ENCODE results near the gene CALR. TPM values are rescaled to one million over a fixed set of nuclear protein-coding genes. Genes with fewer than 3 reads are reported as not detected.

The CALR gene
- total and polyA plus RNA-seq, 9 of the 15 experiments (the other 6 are each of a cell fraction or from before 2014, with no cell fraction given) = 126 to 811 (median 642) TPM

DNA sequence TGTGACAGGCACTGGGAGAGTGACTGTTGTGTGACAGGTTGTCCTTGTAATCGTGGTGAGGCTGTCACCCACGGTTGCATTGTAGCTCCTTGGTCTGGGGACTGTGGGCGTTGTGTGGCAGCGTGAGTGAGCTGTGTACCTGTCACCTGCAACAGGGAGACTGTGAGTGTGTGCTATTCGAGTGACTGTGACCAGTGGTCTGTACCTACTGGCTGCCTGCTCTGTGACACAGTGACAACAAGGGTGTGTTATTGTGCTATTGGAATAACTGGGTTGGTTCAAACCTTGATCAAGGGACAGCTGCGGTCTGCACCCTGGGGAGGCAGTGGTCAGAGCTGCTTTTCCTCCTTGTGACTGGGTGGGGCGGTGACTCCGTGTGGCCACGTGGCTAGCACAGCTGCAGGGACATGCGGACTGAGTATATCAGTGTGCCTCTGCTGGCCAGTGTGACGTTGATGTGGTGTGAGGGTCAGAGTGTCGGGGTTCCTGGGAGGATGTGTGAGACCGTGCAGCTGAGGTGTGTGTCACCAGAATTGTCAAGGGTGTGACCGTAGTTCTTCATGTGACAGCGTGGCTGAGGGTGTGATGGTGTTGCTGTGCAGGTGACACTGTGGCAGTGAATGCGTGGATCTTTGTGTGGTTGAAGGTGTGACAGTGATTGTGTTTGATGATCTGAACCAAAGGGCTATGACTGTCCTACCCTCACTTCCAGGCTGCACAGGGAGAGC, 46.8 kb downstream of the CALR start (continued):
- TF ChIP-seq ETS2 (tag; IDR thresholded peaks at IDR 0.05; ENCODE audit: borderline replicate concordance, poor library complexity, severe bottlenecking) (no peak), ETV5 (CRISPR knock-in tag; IDR thresholded peaks at IDR 0.05; ENCODE audit: low read depth) (0 out of 2 replicates have a peak, but pooled peaks have one; percentile 23), HMGXB4 (CRISPR knock-in tag; IDR thresholded peaks at IDR 0.05) (no peak), ZNF764 (CRISPR knock-in tag; IDR thresholded peaks at IDR 0.05; ENCODE audit: low read depth) (no peak), SMARCE1 (IDR thresholded peaks at IDR 0.05) (no peak), MYBL2 (IDR thresholded peaks at IDR 0.05; ENCODE audit: low read depth) (no peak), MYBL2 (CRISPR knock-in tag; IDR thresholded peaks at IDR 0.05; ENCODE audit: borderline replicate concordance) (no peak), SIRT6 (IDR thresholded peaks at IDR 0.05; ENCODE audit: low read depth, low read length) (no peak), ASH1L (IDR thresholded peaks at IDR 0.05; ENCODE audit: borderline replicate concordance, low read depth, partially characterized antibody) (no peak), ELF2 (CRISPR knock-in tag; IDR thresholded peaks at IDR 0.05) (0 out of 2 replicates have a peak, but pooled peaks have one; percentile 19), ARID4B (CRISPR knock-in tag; IDR thresholded peaks at IDR 0.05) (peak; percentile 96), ZBTB7A (IDR thresholded peaks at IDR 0.05; ENCODE audit: borderline replicate concordance, control insufficient read depth, low read depth, low read length) (no peak), SOX6 (IDR thresholded peaks at IDR 0.05) (no peak), ESRRB (CRISPR knock-in tag; IDR thresholded peaks at IDR 0.05; ENCODE audit: borderline replicate concordance) (no peak)
- TF ChIP-seq, protein P1, sequence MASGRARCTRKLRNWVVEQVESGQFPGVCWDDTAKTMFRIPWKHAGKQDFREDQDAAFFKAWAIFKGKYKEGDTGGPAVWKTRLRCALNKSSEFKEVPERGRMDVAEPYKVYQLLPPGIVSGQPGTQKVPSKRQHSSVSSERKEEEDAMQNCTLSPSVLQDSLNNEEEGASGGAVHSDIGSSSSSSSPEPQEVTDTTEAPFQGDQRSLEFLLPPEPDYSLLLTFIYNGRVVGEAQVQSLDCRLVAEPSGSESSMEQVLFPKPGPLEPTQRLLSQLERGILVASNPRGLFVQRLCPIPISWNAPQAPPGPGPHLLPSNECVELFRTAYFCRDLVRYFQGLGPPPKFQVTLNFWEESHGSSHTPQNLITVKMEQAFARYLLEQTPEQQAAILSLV (tag; IDR thresholded peaks at IDR 0.05) = no peak
- TF ChIP-seq, protein P2, sequence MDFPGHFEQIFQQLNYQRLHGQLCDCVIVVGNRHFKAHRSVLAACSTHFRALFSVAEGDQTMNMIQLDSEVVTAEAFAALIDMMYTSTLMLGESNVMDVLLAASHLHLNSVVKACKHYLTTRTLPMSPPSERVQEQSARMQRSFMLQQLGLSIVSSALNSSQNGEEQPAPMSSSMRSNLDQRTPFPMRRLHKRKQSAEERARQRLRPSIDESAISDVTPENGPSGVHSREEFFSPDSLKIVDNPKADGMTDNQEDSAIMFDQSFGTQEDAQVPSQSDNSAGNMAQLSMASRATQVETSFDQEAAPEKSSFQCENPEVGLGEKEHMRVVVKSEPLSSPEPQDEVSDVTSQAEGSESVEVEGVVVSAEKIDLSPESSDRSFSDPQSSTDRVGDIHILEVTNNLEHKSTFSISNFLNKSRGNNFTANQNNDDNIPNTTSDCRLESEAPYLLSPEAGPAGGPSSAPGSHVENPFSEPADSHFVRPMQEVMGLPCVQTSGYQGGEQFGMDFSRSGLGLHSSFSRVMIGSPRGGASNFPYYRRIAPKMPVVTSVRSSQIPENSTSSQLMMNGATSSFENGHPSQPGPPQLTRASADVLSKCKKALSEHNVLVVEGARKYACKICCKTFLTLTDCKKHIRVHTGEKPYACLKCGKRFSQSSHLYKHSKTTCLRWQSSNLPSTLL (IDR thresholded peaks at IDR 0.05) = no peak
- TF ChIP-seq, protein P3, sequence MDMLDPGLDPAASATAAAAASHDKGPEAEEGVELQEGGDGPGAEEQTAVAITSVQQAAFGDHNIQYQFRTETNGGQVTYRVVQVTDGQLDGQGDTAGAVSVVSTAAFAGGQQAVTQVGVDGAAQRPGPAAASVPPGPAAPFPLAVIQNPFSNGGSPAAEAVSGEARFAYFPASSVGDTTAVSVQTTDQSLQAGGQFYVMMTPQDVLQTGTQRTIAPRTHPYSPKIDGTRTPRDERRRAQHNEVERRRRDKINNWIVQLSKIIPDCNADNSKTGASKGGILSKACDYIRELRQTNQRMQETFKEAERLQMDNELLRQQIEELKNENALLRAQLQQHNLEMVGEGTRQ (CRISPR knock-in tag; IDR thresholded peaks at IDR 0.05) = peak; percentile 90
